Glomerular visceral epithelial cell (primary cell): ENCODE data around the gene BDH1.
A peak's percentile ranks its signal among the peaks of the same experiment; 100 is the strongest.

Experiments used
- DNase-seq: peaks from one replicate; pipeline ENCODE4 v3.0.0-alpha.2; 2016; ENCODE audit errors: extremely low spot score

BDH1 gene

GRCh38 chr3:197549261-197549885 is 6.4 kb downstream of the BDH1 start:
- DNase-seq, result no peak

GRCh38 chr3:197547306-197548011 is 8.3 kb downstream of the BDH1 start:
- no peak for DNase-seq

GRCh38 chr3:197546307-197547085 is 9.3 kb downstream of the BDH1 start:
- DNase-seq, result no peak

- DNase-seq, result no peak
These were observed 10.2 kb downstream of the BDH1 start for GRCh38 chr3:197545571-197545970.

- no peak for DNase-seq
These were observed 10.7 kb downstream of the BDH1 start for GRCh38 chr3:197545101-197545500.

- no peak for DNase-seq
These were observed 12.9 kb downstream of the BDH1 start for GRCh38 chr3:197542741-197543454.

- DNase-seq, result no peak
These were observed 13.8 kb downstream of the BDH1 start for GRCh38 chr3:197541756-197542539.

- no peak for DNase-seq
These were observed 14.8 kb downstream of the BDH1 start for GRCh38 chr3:197540961-197541377.

GRCh38 chr3:197539651-197540051 is 16.1 kb downstream of the BDH1 start:
- no peak for DNase-seq

GRCh38 chr3:197533927-197534725 is 21.6 kb downstream of the BDH1 start:
- no peak for DNase-seq

- DNase-seq, result no peak
These were observed 22.4 kb downstream of the BDH1 start for GRCh38 chr3:197533396-197533795.

GRCh38 chr3:197532388-197532787 is 23.4 kb downstream of the BDH1 start:
- no peak for DNase-seq

- no peak for DNase-seq
These were observed 27.6 kb downstream of the BDH1 start for GRCh38 chr3:197528190-197528589.

GRCh38 chr3:197527569-197527968 is 28.2 kb downstream of the BDH1 start:
- DNase-seq, result no peak

- DNase-seq, result peak; percentile 46
These were observed 30.1 kb downstream of the BDH1 start for GRCh38 chr3:197525706-197526105.

GRCh38 chr3:197524128-197524527 is 31.6 kb downstream of the BDH1 start:
- DNase-seq, result no peak

- no peak for DNase-seq
These were observed 32.2 kb downstream of the BDH1 start for GRCh38 chr3:197523526-197523925.

- no peak for DNase-seq
These were observed 32.8 kb downstream of the BDH1 start for GRCh38 chr3:197522881-197523441.

- no peak for DNase-seq
These were observed 33.5 kb downstream of the BDH1 start for GRCh38 chr3:197522183-197522715.
